NCI-H2196 treated with DMSO at 0.1 percent for 48 hours (cell line): ENCODE measurements around the gene DAP.
"Not testable (repeated sequence)": the region's sequence is repeated elsewhere in the genome, so short reads cannot be mapped to it uniquely, and the experiment has no call there.

ENCODE experiments used
- DNase-seq: peaks from one replicate; lab custom pipeline; 2025; ENCODE audit not compliant: unreplicated experiment; lab: John Stamatoyannopoulos, UW

DAP gene

GRCh38 chr5:10658265-10658664 lies 102.8 kb downstream of the DAP start:
- no peak for DNase-seq

DNA sequence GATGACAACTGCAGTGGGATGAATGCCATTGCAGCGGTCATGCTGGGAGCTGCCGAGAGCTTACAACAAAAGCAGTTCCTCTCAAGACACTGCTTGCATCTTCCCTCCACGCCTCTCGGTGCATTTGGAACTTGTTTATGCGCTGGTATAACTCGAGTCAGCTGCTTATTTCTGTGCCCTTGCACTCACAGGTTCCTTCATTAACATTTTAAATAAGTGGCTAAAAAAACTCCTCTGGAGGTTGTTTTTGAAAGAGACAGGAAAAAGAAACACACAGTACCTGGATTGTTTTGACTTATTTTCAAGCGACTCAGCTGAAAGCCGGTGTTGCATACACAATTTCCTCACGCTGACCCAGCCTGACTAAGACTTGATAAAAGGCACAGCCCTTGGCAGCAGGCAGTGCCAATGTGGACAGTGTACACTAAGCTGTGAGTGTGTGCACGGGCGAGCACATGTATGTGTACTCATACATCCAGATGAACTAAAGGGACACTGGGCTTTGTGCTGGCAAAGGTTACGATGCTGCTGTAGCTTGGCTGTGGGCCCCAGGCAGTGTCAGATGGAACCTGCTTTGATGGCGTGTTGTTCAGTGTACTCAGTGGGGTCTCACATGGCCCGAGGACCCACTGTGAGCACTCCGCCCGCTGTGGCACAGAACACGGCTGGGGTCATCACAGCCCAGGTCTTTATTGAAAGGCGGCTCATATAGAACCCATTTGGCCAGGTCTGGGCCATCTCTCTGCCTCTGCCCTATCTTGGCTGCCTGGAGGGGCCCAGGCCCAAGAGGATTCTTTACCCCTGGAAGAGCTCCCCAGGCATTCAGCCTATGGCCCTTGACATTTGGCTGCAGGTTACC lies 104.8 kb downstream of the DAP start:
- no peak for DNase-seq

- DNase-seq, result no peak
These were observed 105.7 kb downstream of the DAP start for GRCh38 chr5:10655161-10655971.

GRCh38 chr5:10654566-10654965 lies 106.5 kb downstream of the DAP start:
- DNase-seq, result no peak

DNA sequence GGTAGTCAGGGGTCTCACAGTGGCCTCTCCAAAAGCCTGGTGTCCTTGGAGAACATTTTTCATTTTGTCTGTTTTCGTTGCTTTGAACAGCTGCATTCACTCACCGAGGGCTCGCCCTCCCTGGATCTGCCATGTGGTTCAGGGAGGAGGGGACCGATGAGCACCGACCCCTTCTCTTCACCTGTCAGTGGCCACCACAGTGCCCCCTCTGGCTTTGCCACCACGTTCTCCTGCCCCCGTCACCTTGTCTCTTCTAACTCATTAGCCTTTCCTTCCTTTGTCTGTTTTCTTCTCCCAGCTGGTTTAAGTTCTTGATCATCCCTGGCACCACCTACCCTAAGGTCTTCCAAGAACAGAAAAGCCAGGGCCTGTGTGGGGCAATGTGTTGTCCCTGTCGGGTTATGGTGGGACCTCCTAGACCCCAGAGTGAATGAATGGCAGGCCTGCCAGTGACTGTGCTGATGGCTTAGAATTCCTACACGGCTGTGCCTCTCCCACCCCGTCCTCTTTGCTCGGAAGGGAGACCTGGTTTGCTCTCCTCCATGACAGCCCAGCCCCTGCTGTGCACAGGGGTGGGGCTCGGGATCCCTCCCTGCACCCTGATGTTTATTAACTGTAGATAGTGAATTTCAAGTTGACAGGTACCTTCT lies 107.2 kb downstream of the DAP start:
- no peak for DNase-seq

DNA sequence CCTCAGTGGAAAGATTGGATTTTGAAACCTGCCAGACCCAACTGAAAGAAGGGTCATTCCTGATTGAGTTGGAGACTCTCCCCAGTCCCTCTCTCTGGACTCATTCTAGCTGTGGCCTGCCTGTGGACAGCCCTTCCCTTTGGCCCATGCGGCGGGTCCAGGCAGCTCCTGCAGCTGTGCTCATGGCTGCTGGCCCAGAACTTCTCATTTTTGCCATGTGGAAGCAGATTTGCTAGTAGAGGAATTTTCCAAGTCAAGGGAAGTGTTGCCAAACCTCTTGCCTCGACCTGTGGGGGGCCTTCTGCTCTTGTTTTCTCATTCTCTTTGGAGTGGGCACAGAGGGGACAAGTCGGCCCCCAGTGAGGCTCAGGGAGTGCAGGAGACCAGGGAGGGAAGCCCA lies 108.0 kb downstream of the DAP start:
- no peak for DNase-seq

DNA sequence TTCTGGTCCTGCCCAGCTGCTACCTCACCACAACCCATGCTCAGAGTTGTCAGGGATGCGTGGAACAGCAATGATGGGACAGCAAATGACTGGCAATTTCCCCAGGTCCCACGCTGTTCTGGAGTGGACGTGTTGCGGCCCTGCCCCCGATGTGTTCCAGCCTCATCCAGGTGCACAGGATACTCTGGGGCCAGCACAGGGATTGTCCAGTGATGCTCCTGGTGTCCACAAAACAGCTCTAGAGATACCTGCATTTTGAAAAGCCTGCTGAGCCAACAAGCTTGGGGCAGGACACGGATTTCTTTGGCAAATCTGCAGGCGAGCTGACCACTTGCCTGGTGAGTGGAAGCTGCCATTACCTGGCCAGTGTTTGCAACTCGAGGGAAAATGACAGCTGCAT lies 108.4 kb downstream of the DAP start:
- no peak for DNase-seq

DNA sequence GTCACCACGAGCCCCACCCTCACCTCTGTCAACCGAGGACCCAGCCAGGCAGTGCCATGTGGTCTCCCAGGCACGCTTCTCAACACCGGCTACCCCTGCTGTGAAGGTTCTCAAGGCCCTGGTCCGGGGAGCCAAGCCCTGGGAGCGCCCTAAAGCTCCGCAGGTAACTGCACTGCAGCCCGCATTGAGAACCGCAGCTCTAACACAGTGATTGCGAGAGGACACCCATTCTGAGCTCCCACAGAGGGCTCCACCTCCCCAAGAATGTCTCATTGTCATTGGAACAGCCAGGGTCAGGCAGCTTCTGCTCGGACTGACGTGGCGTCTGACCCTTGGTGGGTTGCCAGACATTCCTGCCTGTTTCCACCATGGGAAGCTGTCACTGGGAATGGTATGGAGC lies 108.9 kb downstream of the DAP start:
- DNase-seq, result no peak

- DNase-seq, result no peak
These were observed 111.2 kb downstream of the DAP start for GRCh38 chr5:10649666-10650380.

DNA sequence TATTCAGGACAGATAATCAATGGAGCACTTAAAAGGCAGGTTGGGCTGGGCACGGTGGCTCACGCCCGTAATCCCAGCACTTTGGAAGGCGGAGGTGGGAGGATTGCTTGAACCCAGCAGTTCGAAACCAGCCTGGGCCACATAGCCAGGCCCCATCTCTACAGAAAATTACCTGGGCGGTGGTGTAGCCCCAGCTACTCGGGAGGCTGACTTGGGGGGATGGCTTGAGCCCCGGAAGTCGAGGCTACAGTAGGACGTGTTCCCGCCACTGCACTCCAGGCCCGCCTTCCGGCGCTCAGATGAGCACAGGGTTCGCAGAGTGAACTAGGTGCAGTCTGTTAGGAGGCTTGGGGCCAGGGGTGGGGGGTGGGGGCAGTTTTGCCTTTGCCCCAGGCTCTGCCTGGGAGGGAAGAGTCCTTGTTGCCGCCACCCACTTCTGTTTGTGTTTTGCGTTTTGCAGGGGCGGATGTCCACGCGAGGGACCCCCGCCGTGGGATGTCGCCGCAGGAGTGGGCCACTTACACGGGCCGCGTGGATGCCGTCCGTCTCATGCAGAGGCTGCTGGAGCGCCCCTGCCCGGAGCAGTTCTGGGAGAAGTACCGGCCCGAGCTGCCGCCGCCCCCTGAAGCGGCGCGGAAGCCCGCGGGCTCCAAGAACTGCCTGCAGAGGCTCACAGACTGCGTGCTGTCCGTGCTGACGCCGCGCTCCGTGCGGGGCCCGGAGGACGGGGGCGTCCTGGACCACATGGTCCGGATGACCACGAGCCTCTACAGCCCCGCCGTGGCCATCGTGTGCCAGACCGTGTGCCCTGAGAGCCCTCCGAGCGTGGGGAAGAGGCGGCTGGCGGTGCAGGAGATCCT lies 112.0 kb downstream of the DAP start:
- DNase-seq, result no peak

GRCh38 chr5:10647640-10648039 lies 113.4 kb downstream of the DAP start:
- DNase-seq, result no peak

DNA sequence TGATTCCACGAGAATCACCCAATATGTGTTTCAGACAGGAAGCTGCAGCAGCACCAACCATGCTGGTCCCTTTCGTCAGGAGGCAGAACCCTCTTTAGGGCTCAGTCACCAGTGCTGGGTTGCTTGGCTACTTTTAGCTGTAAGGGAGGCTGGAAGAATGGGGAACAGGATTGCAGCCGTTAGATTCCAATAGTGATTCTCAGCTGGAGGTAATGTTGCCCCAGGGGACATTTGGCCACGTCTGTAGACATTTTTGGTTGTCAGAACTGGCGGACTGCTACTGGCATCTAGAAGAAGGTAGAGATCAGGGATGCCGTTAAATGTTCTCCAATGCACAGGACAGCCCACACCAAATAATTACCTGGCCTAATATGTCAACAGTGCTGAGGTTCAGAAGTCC lies 115.4 kb downstream of the DAP start:
- no peak for DNase-seq

GRCh38 chr5:10645146-10645545 lies 115.9 kb downstream of the DAP start:
- no peak for DNase-seq

DNA sequence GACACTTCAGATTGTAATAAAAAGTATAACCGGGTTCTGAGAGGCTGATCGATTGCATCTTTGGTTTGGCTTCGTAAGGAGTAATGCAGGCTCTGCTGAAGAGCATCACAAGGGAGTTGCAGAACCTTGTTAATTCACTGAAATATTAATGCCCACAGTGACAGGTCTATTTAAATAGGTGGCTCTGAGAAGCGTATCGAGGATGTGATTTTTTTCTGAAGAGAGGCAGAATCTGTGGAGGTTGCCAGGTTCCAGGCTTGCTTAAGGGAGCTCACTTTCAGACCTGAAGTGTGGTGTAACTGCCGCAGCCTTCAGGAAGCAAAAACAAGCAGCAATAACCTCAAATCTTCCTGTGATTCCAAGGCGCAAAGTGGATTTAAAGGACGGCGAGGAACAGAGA lies 116.8 kb downstream of the DAP start:
- no peak for DNase-seq

GRCh38 chr5:10642367-10642766 lies 118.7 kb downstream of the DAP start:
- DNase-seq, result no peak

DNA sequence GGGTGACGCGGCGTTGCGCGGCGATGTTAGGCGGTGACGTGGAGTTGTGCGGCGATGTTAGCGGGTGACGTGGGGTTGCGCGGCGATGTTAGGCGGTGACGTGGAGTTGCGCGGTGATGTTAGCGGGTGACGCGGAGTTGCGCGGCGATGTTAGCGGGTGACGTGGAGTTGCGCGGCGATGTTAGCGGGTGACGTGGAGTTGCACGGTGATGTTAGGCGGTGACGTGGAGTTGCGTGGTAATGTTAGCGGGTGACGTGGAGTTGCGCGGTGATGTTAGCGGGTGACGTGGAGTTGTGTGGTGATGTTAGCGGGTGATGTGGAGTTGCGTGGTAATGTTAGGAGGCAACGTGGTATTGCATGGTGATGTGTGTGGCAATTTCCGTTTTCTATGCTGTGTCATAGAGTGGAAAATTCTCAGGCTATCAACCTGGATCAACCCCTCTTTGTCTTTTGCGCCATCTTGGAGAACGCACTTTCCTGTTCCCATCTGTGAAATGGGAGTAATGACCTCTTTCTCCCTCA lies 121.1 kb downstream of the DAP start:
- no peak for DNase-seq

GRCh38 chr5:10638723-10639122 lies 122.3 kb downstream of the DAP start:
- DNase-seq, result not testable (repeated sequence)

DNA sequence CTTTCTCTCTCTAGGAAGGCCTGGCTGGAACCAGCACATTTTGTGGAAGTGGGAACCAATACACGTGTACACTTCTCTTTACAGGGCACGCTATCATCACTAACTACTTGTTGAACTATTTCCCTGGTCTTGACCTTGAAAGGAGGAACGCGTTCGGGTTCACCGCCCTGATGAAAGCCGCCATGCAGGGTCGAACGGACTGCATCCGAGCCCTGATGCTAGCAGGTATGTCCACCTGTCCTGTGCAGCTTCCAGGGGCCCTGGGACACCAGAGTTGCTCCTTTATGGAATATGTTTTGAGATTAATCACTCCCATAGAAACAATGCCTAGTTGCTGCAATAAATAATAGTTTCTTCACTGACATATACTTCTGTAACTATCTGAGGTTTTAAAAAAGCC lies 123.1 kb downstream of the DAP start:
- DNase-seq, result no peak

GRCh38 chr5:10636363-10637142 lies 124.5 kb downstream of the DAP start:
- DNase-seq, result no peak
